GM12872 (cell line): ENCODE measurements around the gene MYLK.
A peak's percentile ranks its signal among the peaks of the same experiment; 100 is the strongest.

Source experiments
- CTCF ChIP-seq: IDR thresholded peaks from 3 replicates; pipeline ENCODE4 v1.5.1; 2011; ENCODE audit warnings: low read depth, mild to moderate bottlenecking, low read length, moderate library complexity; ENCODE audit not compliant: insufficient read depth

The MYLK gene

DNA sequence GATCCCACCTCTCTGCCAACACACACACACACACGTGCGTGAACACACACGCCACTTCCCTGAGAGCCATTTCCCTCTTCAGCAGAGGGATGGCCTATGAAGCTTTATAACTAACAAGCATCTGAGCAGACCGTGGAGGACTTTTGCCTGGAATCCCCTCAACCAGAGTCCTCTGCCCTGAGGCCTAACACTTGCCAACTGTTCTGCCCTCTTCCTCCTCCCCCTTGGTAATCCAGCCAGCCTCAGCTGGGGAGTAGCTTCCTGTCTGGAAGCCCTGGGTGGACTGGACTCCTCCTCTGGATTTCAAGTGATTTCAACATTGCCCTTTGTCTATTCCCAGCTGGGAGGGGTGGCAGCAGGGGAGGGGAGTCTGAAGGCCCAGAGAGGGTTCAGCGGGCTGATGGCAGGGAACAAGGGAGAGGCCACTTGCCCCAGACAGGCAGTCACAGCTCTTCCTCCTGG lies 230.9 kb downstream of the MYLK start:
- TF ChIP-seq CTCF = no peak

GRCh38 chr3:123652342-123652984 lies 231.7 kb downstream of the MYLK start:
- TF ChIP-seq CTCF = peak; percentile 83

- TF ChIP-seq CTCF = no peak
Measured at GRCh38 chr3:123651449-123652341, 232.4 kb downstream of the MYLK start.

DNA sequence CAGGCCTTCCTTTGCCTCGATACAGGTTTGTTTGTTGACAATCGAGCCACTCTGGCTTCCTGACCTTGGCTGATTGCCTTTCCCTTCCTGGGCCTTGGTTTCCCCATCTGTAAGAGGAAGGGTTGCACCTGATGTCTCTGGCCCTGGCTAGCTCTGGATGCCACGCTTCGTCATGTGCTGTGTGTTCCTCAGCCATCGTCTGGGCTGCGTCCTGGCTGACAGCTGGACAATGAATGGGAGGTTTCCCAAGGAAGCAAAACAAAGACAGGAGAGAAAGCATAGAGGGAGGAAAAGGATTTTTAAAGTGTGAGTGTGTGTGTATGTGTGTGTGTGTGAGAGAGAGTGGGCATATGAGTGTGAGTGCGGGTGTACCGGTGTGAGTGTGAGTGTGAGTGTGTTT lies 234.0 kb downstream of the MYLK start:
- no peak for TF ChIP-seq CTCF

- no peak for TF ChIP-seq CTCF
Measured at GRCh38 chr3:123648696-123649405, 235.3 kb downstream of the MYLK start.

DNA sequence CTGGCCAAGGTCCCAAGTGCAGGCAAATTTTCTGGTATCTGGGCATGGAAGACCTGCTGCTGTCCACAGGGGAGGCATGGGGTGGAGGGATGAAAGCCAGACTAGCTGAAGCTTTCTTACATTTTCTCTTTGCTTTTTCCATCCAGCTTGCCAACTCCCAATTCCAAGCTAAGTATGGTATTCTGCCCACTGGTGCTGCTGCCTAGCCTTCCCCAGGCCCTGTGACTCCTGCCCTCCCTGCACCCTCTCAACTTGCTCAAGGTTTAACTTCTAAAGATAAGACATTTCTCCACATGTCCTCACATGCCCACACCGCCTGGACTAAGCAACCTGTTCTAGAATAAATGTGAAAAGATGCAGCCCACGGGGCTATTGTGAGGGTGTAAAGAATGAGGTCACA lies 239.8 kb downstream of the MYLK start:
- TF ChIP-seq CTCF = no peak

DNA sequence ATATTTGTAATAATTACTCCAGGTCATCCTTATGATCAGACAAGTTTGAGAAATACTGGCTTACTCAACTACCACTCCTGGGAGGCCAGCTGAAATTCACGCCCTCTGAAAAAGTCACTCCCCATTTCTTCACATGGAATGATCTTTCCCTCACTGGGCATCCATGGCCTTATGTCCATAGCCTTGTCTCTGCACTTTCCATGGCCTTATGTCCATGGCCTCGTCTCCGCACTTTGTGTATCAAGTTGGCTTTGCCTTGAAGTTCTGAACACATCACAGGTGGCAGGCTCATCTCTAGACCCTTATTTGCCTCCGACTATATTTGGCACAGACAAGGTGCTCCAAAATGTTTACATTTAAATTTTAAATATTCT lies 241.2 kb downstream of the MYLK start:
- TF ChIP-seq CTCF = no peak
